ENCODE results near the gene RIOX2. TPM values are rescaled to one million over a fixed set of nuclear protein-coding genes. Genes with fewer than 3 reads are reported as not detected.

The RIOX2 gene
- total RNA-seq, 1 donor from 2014 or later: 36.6 TPM

DNA sequence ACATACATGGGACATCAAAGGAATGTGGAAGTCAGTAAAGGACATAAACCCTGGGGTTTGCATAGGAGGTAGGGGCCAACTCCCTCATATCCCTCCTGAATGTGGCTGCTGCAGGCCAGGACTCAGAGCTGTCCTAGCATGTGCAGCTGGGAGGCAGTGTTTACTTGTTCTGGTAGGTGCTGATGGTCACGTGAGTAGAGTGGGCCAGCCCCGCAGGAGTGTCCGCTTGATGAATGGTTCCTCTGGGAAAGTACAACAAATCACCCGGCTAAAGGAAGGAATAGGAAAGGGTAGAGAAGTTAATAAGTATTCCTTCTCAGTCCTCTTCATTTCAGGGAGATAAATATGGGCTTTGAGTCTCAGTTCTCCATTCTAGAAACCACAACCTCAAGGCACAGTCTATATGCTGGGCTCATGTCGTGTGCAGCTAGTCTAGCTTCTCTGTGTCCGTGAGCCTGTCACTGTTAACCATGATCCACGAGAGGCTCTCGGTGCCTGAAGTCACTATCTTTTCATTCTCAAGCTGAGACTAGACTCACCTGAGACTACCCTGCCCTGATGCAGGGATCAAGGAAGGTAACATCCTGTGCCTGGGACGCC, 17.9 kb downstream of the RIOX2 start:
- DNase-seq (ENCODE audit: low read depth): no peak

DNA sequence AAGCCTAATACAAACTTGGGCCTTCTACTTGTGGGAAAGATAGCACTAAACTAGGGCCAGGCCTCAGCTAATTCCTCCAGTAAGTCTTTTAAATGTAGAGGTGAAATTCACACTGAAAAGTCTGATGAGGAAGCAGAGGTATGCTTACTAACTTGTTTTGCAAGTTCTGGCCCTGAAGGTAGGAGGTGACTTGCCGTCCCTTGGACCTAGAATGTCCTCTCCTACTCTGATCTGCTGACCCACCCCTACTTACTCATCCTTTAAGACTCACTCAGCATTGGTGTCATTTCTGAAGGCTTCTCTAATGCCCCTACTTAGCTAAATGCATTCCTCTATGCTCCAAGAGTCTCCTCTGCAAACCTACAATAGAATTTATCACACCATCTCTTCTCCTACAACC, 19.4 kb downstream of the RIOX2 start:
- DNase-seq (ENCODE audit: low read depth): no peak

DNA sequence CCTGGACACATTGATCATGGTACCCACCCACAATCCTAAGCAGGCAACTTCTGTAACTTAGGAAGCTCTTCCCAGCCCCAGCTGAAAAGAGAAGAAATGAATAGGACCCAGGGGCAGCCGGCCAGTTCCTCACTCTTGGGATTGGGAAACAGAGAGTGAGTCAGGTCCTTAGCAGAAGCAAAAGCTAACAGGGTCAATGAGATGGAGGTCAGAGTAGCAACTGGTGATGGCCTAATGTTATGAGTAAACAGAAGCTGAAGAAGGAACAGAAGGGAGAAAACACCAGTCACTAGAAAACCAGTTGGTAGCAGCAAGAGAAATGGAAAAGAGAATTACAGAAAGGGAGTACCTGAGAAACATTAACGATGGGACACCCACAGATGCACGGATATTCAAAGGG, 20.0 kb downstream of the RIOX2 start:
- peak; percentile 18 for DNase-seq (ENCODE audit: low read depth)

DNA sequence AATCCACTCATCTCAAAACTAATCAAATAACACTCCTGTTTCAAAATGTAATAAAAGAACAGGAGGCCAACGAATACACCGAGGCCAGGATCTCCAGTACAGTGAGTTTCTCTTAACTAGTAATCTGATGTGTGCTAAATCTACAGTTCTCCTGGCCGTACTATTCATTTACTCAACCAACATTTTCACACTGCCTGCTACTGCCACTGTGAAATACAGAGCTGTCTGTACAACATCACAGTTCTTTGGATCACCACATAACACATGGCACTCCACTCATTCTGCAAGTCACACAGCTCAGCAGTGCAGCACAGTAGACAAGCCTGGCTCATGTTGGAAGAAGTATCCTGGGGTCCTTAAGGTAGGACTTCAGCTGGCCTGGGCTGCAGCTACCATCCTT, 21.9 kb downstream of the RIOX2 start:
- DNase-seq (ENCODE audit: low read depth): no peak

DNA sequence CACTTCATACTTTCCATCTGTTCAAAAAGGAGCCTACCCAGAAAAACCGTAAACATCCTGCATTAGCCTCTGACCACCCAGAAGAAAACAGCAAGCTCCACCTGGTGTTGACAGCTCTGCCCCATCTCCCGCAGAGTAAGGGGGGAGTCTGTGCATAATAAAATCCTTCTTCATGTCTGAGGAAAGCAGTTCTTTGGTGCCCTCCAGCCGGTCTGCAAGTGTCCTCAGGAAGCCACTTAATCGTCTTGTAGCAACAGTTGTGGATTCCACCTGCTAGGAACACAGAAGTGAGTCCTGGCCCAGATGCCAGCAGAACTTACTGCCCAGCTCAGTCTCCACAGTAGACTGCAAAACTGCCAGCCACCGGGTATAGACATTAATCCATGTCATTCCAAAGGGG, 22.5 kb downstream of the RIOX2 start:
- DNase-seq (ENCODE audit: low read depth): no peak

DNA sequence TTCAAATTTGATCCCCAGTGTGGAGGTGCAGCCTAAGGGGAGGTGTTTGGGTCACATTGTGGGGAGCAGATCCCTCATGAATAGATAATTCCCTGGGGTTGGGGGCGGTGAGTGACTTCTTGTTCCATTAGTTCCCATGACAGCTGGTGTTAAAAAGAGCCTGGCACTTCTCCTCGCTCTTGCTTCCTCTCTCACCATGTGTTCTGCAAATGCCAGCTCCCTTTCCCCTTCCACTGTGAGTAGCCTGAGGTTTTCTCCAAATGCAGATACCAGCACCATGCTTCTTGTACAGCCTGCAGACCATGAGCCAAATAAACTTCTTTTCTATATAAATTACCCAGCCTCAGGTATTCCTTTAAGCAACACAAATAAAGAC, 23.1 kb downstream of the RIOX2 start:
- DNase-seq (ENCODE audit: low read depth): peak; percentile 15

DNA sequence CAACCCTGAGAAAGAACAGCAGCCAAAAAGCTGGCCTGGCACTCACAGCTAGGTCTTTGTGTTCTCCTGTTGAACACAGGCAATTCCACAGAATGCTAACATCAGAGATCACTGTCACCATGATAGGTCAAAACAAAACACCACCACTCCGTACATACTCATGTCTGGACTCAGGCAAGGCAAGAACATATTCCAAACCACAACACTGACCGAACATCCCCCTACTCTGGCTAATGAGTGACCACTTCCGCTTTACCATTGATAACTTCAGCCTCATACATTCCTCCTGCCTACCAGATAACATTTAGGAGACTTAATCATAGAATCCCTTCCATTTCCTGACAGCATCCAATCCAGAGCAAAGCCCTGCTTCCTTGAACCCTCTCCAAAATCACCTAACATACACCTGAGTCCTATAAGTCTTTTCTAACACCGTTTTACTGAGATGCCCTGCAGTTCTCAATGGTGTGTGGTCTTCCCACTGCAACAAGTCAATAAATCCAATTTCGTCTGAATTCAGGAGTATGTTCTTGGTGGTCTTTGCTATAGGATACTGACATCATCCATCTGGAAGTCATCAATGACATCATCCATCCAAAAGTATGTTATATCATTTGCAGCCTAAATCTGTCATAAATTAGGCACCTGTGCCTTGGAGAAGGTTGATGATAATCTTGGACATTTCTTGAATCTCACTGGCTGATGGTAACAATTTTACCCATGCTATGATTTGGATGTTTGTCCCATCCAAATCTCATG, 23.7 kb downstream of the RIOX2 start:
- no peak for DNase-seq (ENCODE audit: low read depth)

DNA sequence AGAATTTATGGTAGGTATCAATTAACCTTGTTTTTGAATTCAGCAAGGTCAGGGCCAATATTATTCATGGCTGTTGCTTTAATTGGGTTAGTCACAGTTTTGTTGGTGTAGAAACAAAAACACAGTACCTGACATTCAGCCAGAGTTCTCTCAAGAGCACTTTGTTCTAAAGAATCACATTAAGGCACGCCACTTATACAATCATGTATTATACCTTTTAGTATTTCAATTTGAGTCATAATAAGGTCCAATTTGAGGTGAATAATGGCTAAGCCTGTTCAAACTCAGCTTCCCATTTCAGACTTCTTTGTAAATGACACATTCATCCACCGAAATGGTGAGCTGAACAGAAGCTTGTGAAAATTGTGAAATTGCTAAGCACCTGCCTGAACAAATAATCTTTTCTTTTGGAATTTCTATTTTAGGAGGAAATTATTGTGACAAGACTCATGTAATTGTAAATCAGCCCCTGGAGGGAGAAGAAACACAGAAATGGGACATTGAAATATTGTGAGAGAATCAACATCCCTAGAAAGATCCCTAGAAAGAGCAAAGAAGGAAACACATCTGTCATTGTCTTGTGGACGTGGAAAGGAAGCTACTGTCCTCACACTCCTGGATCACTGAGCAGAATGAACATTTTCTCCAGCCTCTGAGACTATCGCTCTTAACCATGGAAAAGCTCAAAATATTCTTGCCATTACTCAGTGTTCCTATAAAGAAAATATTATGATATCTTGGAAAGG, 29.3 kb downstream of the RIOX2 start:
- no peak for DNase-seq (ENCODE audit: low read depth)

DNA sequence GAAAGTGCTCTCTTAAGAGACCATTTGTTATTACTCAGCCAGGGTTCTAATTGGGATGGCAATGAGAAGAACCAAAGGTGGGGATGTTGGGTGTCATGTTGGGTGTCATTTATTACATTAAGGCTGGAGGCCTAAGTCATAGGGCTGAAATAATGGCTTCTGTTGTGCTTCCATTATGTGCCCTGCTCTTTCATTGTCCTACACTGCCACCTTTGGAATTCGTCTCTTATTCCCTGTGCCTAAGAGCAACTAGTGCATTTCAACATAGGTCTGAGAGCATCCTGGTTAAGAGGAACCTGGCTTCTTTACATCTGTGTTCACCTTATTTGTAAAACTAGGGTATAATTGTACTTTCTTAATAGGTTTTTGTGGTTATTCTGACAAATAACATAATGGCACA, 32.2 kb downstream of the RIOX2 start:
- no peak for DNase-seq (ENCODE audit: low read depth)

DNA sequence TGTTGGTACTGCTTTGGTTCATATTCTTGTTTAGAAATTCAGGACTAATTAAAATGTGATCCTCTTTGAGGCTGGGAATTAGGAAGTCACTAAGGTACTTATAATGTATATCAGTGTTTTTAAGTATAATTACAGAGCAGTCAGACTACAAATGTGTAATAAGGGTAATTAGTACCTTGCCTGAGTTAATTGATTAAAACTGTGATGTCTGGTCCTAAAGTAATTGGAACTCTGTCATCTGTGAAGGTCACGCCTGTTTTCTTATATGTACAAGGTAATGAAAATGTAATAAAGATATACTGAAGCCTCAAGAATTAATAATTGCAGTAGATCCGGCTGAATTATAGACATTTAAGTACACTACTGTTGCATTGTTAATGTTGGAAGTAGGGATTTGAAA, 32.8 kb downstream of the RIOX2 start:
- DNase-seq (ENCODE audit: low read depth): no peak

DNA sequence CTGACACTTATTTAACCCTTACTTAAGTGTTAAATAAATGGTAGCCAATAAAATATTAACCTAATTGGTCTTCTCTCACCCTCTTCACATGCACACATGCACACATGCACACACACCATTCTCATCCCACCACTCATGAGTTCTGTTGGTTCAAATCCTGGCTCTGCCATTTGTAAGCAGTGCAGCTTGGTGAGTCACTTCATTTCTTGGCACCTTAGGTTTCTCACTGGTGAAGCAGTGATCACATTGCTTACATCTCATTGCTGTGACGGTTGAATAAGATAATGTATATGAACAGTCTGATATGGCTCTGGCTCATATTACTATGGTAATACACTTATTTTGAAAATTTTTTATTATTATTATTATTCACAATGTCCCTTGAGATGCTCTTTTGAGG, 33.8 kb downstream of the RIOX2 start:
- DNase-seq (ENCODE audit: low read depth): no peak

DNA sequence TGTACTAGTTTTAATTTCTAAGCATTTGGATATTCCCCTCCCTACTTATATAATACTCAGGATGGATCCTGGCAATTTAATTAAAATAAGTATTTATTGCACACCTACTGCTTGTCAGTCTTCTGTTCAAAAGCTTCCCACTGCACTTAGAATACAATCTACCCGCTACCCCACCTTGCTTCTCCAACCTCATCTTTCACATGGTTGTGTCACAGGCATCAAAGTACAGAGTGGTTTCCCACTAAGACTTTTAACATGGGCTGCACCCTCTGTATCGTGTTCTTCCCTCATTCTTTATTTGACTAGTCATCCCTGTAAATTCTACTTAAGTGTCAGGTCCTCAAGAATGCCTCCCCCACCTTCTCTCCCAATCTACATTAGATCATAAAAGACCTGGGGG, 35.0 kb downstream of the RIOX2 start:
- DNase-seq (ENCODE audit: low read depth): no peak

DNA sequence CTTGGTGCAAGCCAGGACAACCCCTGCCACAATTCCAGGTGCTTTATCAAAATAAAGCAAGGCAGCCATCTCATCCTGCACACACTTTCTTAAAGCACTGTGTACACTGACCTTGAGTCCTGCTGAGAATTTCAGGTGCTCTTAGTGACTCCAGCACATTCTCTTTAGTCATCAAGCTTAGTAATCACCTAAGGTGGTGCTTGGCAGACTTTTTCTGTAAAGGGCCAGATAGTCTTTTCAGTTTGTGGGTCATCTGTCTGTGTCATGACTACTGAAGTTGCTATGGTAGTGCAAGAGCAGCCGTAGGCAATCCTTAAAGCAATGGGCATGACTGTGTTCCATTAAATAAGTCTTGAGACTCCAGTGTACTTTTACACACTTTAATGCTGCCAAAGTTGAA, 36.4 kb downstream of the RIOX2 start:
- DNase-seq (ENCODE audit: low read depth): no peak

DNA sequence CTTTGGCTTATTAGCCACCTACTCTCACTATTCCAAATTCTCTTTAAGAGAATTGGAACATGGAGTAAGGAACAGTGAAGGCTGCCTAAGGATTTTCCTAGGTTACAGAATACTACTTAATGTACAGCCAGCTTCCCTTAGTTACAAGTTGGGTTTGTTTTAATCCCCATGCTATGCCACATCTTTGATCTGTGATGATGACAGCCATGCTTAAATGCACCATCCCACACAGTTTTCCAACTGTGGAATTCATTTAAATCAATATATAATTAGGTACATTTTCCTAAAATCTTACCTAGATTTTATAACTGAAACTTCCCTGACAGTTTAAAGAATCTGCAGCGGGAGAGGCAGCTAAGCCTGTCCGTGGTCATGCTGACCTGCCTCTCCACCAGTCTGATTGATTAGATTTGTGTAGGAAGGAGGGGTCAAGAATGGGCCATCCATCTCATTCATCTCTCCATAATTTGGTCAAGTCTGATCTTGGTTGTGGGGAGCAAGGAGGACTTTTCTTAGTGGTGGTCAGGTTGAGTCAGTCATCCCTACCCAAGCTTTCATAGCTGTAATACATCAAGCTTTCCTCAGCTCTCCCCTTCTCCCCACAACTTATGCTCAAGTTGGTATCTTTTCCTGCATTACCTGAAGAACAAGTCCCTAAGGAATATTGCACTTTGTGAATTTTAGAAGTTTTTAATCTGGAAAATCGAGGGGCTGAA, 37.1 kb downstream of the RIOX2 start:
- DNase-seq (ENCODE audit: low read depth): no peak

DNA sequence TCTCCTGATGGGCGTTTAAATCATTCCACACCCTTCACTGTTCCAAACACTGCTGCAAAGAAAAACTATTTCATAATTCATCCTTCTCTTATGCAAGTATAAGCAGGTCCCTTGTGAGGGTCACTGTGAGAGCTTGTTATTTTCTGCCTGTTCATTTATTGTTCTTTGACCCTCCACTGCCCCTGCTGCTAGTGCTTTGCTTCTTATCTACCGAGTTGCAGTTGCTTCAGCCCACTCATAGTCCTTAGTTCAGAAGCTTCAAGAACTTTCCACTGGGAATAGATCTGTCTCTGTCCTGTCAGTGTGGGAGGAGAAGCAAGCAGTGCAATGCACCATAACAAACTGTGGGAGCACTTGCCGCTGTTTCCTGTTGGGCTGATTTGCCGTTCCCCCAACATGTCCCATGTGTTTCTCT, 39.8 kb downstream of the RIOX2 start:
- no peak for DNase-seq (ENCODE audit: low read depth)

DNA sequence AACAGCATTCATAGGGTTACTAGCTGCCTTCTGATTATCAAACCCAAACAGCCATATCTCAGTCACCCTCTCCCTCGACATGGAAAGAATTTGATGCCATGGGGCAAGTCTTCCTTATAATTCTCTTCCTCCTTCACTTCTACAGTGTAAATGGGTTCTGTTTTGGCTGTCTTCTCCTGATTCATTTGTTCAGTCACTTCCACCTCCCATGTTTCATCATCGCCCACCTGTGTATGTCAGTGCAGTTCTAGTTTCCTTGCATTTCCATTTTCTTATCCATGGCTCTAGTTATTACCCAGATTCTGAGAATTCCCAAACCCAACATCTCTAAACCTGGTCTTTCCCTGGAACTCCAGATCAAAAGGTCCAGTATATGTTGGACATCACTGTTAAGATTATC, 41.0 kb downstream of the RIOX2 start:
- no peak for DNase-seq (ENCODE audit: low read depth)

DNA sequence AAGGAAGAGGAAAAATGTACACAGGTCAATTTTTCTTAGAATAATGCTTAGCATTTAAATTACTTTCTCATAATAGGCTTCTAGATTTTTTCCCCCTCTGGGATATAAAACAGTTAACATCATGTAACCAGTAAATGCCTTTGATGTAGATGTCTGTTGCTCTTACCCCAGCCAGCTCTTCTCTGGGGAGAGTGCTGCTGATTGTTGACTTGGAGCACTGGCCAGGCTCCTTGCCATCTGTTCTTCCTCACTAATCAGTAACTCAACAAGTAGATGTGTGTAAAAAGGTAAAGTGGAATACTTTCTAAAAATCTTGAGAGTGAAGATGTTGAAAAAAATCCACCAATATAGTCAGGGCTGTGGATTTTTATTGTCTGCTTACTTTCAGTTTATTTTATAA, 42.2 kb downstream of the RIOX2 start:
- DNase-seq (ENCODE audit: low read depth): no peak

DNA sequence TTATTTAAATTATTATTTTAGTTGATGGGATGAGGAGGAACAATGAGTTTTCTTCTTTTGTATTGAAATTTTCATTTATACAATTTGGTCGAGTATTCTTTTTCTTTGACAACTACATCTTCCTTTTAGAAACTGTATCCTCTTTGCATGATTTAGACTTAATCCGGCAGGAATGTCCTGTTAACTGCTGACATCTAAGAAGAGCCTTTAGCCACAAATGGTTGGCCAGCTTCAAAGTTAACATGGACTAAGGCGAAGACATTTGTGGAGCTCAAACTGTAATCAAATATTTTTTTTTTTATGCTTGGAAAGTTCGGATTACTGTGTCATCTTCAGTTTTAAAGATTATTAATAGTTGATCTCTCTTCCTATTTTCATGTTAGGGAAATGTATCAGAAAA, 43.2 kb downstream of the RIOX2 start:
- DNase-seq (ENCODE audit: low read depth): peak; percentile 30

DNA sequence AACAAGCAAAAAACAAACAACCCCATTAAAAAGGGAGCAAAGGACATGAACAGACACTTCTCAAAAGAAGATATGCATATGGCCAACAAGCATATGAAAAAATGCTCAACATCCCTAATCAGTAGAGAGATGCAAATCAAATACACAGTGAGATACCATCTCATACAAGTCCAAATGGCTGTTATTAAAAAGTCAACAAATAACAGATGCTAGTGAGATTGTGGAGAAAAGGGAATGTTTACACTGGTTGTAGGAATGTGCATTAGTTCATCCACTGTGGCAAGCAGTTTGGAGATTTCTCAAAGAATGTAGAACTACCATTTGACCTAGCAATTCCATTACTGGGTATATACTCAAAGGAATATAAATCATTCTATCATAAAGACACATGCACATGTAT, 44.5 kb downstream of the RIOX2 start:
- no peak for DNase-seq (ENCODE audit: low read depth)

DNA sequence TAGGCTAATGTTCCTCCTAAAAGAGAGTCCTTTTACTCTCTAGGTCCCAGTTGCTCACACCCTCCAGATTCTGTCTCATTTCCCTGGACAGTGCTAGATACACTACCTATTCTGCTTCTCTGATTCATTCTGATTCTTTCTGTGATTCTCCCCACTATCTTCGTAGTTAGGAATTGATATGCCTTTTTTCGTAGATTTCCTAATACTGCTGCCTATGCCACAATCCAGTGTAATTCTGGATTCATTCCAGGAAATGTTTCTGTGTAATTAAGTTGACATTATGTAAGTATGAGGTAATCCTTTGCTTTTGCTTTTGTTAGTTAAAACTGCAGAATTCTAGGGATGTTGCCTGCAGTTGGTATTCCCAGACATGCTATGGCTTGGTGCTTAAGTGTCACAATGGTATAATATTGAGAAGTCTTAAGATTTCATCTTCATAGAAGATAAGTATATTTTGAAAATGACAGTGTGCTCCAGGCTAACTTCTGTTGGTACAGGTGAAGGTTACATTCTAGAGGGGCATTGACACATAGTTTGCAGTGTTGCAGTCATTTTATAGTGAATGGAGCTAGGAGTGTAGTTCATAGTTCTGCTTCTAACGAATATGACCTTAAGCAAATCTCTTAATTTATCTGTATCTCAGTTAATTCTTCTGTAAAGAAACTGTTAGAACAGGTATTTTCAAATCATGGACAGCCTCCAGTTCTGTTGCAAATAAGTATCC, 54.3 kb downstream of the RIOX2 start:
- DNase-seq (ENCODE audit: low read depth): no peak

DNA sequence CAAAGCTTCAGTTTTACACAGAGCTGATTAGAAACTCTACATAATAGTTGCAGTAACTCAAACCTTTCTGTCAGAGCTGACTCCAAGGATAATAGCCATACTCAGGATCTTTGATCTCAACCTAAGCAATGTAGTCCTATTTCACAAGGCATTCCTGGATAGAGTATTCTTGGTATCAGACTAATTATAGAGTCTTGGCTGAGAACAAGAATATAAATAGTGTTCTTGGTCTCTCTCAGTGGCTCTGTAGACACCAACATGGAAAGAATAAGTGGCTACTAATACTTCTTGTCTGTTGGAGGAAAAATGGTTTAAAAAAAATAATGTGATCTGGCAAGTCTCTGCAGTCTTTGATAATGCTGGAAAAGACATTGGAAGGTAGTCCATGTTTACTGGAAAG, 55.7 kb downstream of the RIOX2 start:
- peak; percentile 12 for DNase-seq (ENCODE audit: low read depth)
